K562 (cell line): ENCODE results near the gene G6PD. TPM values are rescaled to one million over a fixed set of nuclear protein-coding genes. Genes with fewer than 3 reads are reported as not detected.

ENCODE experiments used
- CEBPB ChIP-seq: fragments of 450-650 bp; IDR thresholded peaks from 2 replicates; pipeline ENCODE4 v1.6.1; 2016; ENCODE audit warnings: missing genetic modification characterization, missing compliant biosample characterization
- CEBPG ChIP-seq, 3 experiments: fragments of 200-800 bp in 1 of 3; sonication (Bioruptor generic) in 1 of 3; sonication (generic) in 1 of 3; formaldehyde crosslinking in 1 of 3; IDR thresholded peaks in 2 of 3; conservative IDR thresholded peaks in 1 of 3; 2 replicates each; pipeline versions ENCODE4 v1.6.1 to v1.8.0; 2016 to 2022; ENCODE audit warnings: missing compliant biosample characterization in 2 of 3, missing genetic modification characterization in 2 of 3, mild to moderate bottlenecking in 1 of 3, missing genetic modification reagents in 1 of 3
- CHD1 ChIP-seq: fragments of 200-600 bp; sonication (generic); IDR thresholded peaks from one replicate; pipeline ENCODE4 v1.6.1; 2012; ENCODE audit warnings: mild to moderate bottlenecking, moderate library complexity, low read length, inconsistent platforms
- EWSR1 ChIP-seq: fragments of 450-650 bp; IDR thresholded peaks from 2 replicates; pipeline ENCODE4 v1.6.1; 2018; ENCODE audit warnings: borderline replicate concordance, mild to moderate bottlenecking, low read depth, moderate library complexity; ENCODE audit not compliant: partially characterized antibody
- KAT2B ChIP-seq: IDR thresholded peaks from one replicate; pipeline ENCODE4 v1.6.1; 2012; ENCODE audit warnings: low read depth, mild to moderate bottlenecking, control low read depth, inconsistent platforms, low read length, moderate library complexity
- MBD2 ChIP-seq: sonication (generic); IDR thresholded peaks from 2 replicates; pipeline ENCODE4 v1.6.1; 2016; ENCODE audit warnings: low read depth, borderline replicate concordance
- MCM3 ChIP-seq: fragments of 450-650 bp; IDR thresholded peaks from 2 replicates; pipeline ENCODE4 v1.6.1; 2016
- TAF7 ChIP-seq: fragments of 450-650 bp; IDR thresholded peaks from 2 replicates; pipeline ENCODE4 v1.6.1; 2016; ENCODE audit warnings: missing genetic modification characterization, missing compliant biosample characterization
- ZC3H4 ChIP-seq: sonication (generic); formaldehyde crosslinking; IDR thresholded peaks from 2 replicates; pipeline ENCODE4 v1.9.0; 2021; ENCODE audit warnings: missing genetic modification reagents, borderline replicate concordance
- ZNF217 ChIP-seq: sonication (generic); formaldehyde crosslinking; IDR thresholded peaks from 2 replicates; pipeline ENCODE4 v1.8.0; 2022; ENCODE audit warnings: mild to moderate bottlenecking, missing genetic modification reagents
- ZNF239 ChIP-seq: fragments of 250-450 bp; sonication (Bioruptor Pico); IDR thresholded peaks from 2 replicates; pipeline ENCODE4 v1.4.0; 2020; ENCODE audit warnings: mild to moderate bottlenecking
- ZNF311 ChIP-seq: fragments of 250-450 bp; sonication (Bioruptor Pico); IDR thresholded peaks from 2 replicates; pipeline ENCODE4 v1.4.0; 2020; ENCODE audit warnings: mild to moderate bottlenecking, moderate library complexity
- ZNF408 ChIP-seq: fragments of 250-450 bp; sonication (Bioruptor Pico); IDR thresholded peaks from 2 replicates; pipeline ENCODE4 v1.4.0; 2020; ENCODE audit warnings: low read depth, mild to moderate bottlenecking, moderate library complexity
- polyA plus RNA-seq, 8 experiments: library from polyadenylated mRNA; depleted of rRNA in 4 of 8; stranded (reverse) in 5 of 8; unstranded in 3 of 8; fragments of >200 nt; fragmentation: Nextera tagmentation in 2 of 8; fragmentation: Illumina TruSeq in 1 of 8; extraction: Ambion mirVana in 2 of 8; extraction: Trizol in 1 of 8; gene quantifications; 2 replicates each; pipeline versions ENCODE4 v1.2.1 to v1.2.3, GENCODE V29; 2011 to 2014; ENCODE audit warnings: inconsistent platforms in 1 of 8, missing spikeins in 1 of 8
- total RNA-seq, 7 experiments: library from RNA; depleted of rRNA in 6 of 7; stranded (reverse); fragments of >200 nt in 6 of 7; fragmentation: Illumina TruSeq in 2 of 7; extraction: Trizol in 2 of 7; gene quantifications; 2 replicates each; pipeline versions ENCODE4 v1.2.1 to v1.2.3, GENCODE V29; 2011 to 2021; ENCODE audit warnings: low replicate concordance in 1 of 7
- TF ChIP-seq, protein P1 (sequence below): fragments of 450-650 bp; IDR thresholded peaks from 2 replicates; pipeline ENCODE4 v1.6.1; 2014; ENCODE audit warnings: low read depth, mild to moderate bottlenecking, moderate library complexity, borderline replicate concordance
- TF ChIP-seq, protein P2 (sequence below): fragments of 250-450 bp; sonication (Bioruptor Pico); IDR thresholded peaks from 2 replicates; pipeline ENCODE4 v1.5.0; 2020; ENCODE audit warnings: mild to moderate bottlenecking
- TF ChIP-seq, protein P3 (sequence below): fragments of 450-650 bp; IDR thresholded peaks from 2 replicates; pipeline ENCODE4 v1.6.1; 2016; ENCODE audit warnings: low read depth

G6PD gene
- total and polyA plus RNA-seq, 9 of the 15 experiments (the other 6 are each of a cell fraction or from before 2014, with no cell fraction given): 2.9 to 222 (median 66.4) TPM

DNA sequence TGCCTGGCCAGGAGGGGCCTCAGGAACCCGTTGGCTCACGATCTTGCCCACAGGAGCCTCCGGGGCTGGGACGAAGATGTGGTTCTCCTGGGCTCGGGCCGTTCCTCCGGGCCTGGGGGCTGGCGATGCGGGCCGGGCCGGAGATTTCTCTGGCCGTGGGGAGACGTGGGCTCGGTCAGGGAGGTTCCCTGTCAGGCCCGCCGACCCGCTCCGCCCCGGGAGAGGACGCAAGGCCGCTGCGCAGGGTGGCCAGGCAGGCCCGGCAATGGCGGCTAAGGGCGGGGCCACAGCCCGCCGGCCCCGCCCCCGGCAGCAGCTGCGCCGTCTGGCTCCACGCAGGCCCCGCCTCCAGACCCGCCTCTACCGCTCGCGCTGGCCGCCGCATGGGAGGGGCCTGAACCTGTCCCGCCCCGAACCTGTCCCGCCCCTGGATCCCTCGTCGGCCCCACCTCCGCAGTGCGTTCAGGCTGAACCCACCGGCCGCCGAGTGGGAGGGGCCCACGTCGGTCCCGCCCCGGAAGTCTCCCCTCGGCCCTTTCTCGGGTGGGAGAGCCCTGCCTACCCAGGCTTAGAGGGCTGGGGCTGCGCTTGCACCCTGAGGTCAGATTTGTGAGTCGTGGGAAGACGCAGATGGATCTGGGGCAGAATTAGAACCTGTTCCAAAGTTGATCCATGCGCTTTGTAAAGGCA is 30.5 kb downstream of the G6PD start, which contains the start of gene FAM3A (continued):
- TF ChIP-seq EWSR1 (no peak), CHD1 (no peak), CEBPG (CRISPR knock-in tag; IDR thresholded peaks at IDR 0.05) (no peak), CEBPG (tag; conservative IDR thresholded peaks at IDR 0.05 in 1 of 2, IDR thresholded peaks at IDR 0.05 in 1 of 2) (no peak), MBD2 (peak; percentile 28; the same call in 1 of the 2 replicates), ZC3H4 (CRISPR knock-in tag) (no peak), MCM3 (no peak), TAF7 (tag) (no peak), ZNF239 (CRISPR knock-in tag) (no peak), ZNF408 (CRISPR knock-in tag) (no peak), CEBPB (no peak), ZNF217 (CRISPR knock-in tag) (no peak), ZNF311 (no peak), KAT2B (no peak)
- TF ChIP-seq, protein P1, sequence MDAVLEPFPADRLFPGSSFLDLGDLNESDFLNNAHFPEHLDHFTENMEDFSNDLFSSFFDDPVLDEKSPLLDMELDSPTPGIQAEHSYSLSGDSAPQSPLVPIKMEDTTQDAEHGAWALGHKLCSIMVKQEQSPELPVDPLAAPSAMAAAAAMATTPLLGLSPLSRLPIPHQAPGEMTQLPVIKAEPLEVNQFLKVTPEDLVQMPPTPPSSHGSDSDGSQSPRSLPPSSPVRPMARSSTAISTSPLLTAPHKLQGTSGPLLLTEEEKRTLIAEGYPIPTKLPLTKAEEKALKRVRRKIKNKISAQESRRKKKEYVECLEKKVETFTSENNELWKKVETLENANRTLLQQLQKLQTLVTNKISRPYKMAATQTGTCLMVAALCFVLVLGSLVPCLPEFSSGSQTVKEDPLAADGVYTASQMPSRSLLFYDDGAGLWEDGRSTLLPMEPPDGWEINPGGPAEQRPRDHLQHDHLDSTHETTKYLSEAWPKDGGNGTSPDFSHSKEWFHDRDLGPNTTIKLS: no peak
- TF ChIP-seq, protein P2, sequence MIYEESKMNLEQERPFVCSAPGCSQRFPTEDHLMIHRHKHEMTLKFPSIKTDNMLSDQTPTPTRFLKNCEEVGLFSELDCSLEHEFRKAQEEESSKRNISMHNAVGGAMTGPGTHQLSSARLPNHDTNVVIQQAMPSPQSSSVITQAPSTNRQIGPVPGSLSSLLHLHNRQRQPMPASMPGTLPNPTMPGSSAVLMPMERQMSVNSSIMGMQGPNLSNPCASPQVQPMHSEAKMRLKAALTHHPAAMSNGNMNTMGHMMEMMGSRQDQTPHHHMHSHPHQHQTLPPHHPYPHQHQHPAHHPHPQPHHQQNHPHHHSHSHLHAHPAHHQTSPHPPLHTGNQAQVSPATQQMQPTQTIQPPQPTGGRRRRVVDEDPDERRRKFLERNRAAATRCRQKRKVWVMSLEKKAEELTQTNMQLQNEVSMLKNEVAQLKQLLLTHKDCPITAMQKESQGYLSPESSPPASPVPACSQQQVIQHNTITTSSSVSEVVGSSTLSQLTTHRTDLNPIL (CRISPR knock-in tag): no peak
- TF ChIP-seq, protein P3, sequence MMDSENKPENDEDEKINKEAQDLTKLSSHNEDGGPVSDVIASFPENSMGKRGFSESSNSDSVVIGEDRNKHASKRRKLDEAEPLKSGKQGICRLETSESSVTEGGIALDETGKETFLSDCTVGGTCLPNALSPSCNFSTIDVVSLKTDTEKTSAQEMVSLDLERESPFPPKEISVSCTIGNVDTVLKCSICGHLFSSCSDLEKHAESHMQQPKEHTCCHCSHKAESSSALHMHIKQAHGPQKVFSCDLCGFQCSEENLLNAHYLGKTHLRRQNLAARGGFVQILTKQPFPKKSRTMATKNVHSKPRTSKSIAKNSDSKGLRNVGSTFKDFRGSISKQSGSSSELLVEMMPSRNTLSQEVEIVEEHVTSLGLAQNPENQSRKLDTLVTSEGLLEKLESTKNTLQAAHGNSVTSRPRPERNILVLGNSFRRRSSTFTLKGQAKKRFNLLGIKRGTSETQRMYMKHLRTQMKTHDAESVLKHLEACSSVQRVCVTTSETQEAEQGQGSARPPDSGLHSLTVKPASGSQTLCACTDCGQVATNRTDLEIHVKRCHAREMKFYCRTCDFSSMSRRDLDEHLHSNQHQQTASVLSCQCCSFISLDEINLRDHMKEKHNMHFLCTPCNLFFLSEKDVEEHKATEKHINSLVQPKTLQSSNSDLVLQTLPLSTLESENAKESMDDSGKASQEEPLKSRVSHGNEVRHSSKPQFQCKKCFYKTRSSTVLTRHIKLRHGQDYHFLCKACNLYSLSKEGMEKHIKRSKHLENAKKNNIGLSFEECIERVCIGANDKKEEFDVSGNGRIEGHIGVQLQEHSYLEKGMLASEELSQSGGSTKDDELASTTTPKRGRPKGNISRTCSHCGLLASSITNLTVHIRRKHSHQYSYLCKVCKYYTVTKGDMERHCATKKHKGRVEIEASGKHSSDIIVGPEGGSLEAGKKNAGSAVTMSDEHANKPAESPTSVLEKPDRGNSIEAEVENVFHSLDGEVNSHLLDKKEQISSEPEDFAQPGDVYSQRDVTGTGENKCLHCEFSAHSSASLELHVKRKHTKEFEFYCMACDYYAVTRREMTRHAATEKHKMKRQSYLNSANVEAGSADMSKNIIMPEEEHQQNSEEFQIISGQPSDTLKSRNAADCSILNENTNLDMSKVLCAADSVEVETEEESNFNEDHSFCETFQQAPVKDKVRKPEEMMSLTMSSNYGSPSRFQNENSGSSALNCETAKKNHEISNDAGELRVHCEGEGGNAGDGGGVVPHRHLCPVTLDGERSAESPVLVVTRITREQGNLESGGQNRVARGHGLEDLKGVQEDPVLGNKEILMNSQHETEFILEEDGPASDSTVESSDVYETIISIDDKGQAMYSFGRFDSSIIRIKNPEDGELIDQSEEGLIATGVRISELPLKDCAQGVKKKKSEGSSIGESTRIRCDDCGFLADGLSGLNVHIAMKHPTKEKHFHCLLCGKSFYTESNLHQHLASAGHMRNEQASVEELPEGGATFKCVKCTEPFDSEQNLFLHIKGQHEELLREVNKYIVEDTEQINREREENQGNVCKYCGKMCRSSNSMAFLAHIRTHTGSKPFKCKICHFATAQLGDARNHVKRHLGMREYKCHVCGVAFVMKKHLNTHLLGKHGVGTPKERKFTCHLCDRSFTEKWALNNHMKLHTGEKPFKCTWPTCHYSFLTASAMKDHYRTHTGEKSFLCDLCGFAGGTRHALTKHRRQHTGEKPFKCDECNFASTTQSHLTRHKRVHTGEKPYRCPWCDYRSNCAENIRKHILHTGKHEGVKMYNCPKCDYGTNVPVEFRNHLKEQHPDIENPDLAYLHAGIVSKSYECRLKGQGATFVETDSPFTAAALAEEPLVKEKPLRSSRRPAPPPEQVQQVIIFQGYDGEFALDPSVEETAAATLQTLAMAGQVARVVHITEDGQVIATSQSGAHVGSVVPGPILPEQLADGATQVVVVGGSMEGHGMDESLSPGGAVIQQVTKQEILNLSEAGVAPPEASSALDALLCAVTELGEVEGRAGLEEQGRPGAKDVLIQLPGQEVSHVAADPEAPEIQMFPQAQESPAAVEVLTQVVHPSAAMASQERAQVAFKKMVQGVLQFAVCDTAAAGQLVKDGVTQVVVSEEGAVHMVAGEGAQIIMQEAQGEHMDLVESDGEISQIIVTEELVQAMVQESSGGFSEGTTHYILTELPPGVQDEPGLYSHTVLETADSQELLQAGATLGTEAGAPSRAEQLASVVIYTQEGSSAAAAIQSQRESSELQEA: no peak
